Suprapubic skin (tissue), 4 donors: Measurements from ENCODE around the gene MINDY3.

Experiments
- CTCF ChIP-seq, 2 donors: fragments of 200-600 bp in 1 of 2; fragments of 450-650 bp in 1 of 2; sonication (generic) in 1 of 2; IDR thresholded peaks; one replicate each; pipeline ENCODE4 v1.5.1; 2016 to 2019; ENCODE audit warnings: antibody characterized with exemption in 2 of 2, mild to moderate bottlenecking in 1 of 2, moderate library complexity in 1 of 2
- EP300 ChIP-seq: sonication (generic); formaldehyde crosslinking; IDR thresholded peaks from one replicate; pipeline ENCODE4 v1.6.1; 2017; ENCODE audit warnings: antibody characterized with exemption
- POLR2A ChIP-seq, 2 donors: fragments of 450-650 bp; IDR thresholded peaks; one replicate each; pipeline ENCODE4 v1.6.1; 2017; ENCODE audit warnings: antibody characterized with exemption in 2 of 2, mild to moderate bottlenecking in 2 of 2, moderate library complexity in 2 of 2
- POLR2AphosphoS5 ChIP-seq, 3 donors: sonication (generic); formaldehyde crosslinking; IDR thresholded peaks; one replicate each; pipeline ENCODE4 v1.6.1; 2017; ENCODE audit warnings: antibody characterized with exemption in 3 of 3

GRCh38 chr10:15763006-15763405 is 97.3 kb downstream of the MINDY3 start:
- TF ChIP-seq CTCF (IDR thresholded peaks at IDR 0.05) = no peak
- no peak for TF ChIP-seq POLR2A (IDR thresholded peaks at IDR 0.05)
- no peak for TF ChIP-seq EP300
- TF ChIP-seq POLR2AphosphoS5 (IDR thresholded peaks at IDR 0.05) = no peak
